Head of caudate nucleus (tissue), 42 donors: ENCODE results near the gene BZW2.
A peak's percentile ranks its signal among the peaks of the same experiment; 100 is the strongest.

Experiments used
- DNase-seq, 42 donors: peaks; one replicate each; pipeline versions ENCODE4 v3.0.0 to v3.0.0-alpha.2; 2020 to 2021; ENCODE audit warnings: mixed read lengths in 7 of 42
- intact Hi-C: fragments of 100-400 bp; cut with DNase I; formaldehyde crosslinking; loops from one replicate; pipeline ENCODE4 v1.15.0; 2022

Gene BZW2

GRCh38 chr7:16645593-16646471, at the start of gene BZW2, which contains the start of gene ANKMY2:
Gene BZW2, plus strand, starts transcription at chr7:16646181. Its CDS starts 19,263 bp downstream, at chr7:16665444.
Gene ANKMY2, minus strand, starts transcription at chr7:16645754. Its CDS starts 181 bp downstream, at chr7:16645573.
- DNase-seq, result peak; percentile 87 to 97 (median 95)
- intact Hi-C loops, result loop anchor here (5.0 kb wide), 1 partner anchor 224 kb away; the partner anchor contains the start of gene CRPPA

- DNase-seq, result peak in 1 of 42 donors; percentile 42
- intact Hi-C loops, result no loop called here
Observed at GRCh38 chr7:16598015-16598414, 48.0 kb upstream of the BZW2 start.

- intact Hi-C loops, result loop anchor here (10.0 kb wide), 1 partner anchor 315 kb away; no protein-coding TSS in a partner anchor
- DNase-seq, result no peak
Observed at GRCh38 chr7:16599860-16600259, 46.1 kb upstream of the BZW2 start.

- intact Hi-C loops, result loop anchor here (10.0 kb wide), 1 partner anchor 311 kb away; no protein-coding TSS in a partner anchor
Observed at GRCh38 chr7:16603633-16604032, 42.3 kb upstream of the BZW2 start.

GRCh38 chr7:16604054-16604453, 41.9 kb upstream of the BZW2 start:
- peak in 2 of 42 donors; percentile 24 to 53 for DNase-seq
- intact Hi-C loops, result loop anchor here (10.0 kb wide), 1 partner anchor 311 kb away; no protein-coding TSS in a partner anchor

More at GRCh38 chr7:16603633-16604032, 42.3 kb upstream of the BZW2 start:
- DNase-seq, result no peak

- intact Hi-C loops, result loop anchor here (10.0 kb wide), 1 partner anchor 308 kb away; no protein-coding TSS in a partner anchor
- DNase-seq, result no peak
Observed at GRCh38 chr7:16606704-16607103, 39.3 kb upstream of the BZW2 start.

GRCh38 chr7:16609842-16610450, 36.0 kb upstream of the BZW2 start:
- DNase-seq, result no peak
- intact Hi-C loops, result loop anchor here (10.0 kb wide), 1 partner anchor 305 kb away; no protein-coding TSS in a partner anchor

- no peak for DNase-seq
- intact Hi-C loops, result no loop called here
Observed at GRCh38 chr7:16611711-16612110, 34.3 kb upstream of the BZW2 start.

GRCh38 chr7:16615228-16615627, 30.8 kb upstream of the BZW2 start:
- intact Hi-C loops, result no loop called here
- no peak for DNase-seq

- DNase-seq, result no peak
- intact Hi-C loops, result no loop called here
Observed at GRCh38 chr7:16616122-16616521, 29.9 kb upstream of the BZW2 start.

- intact Hi-C loops, result no loop called here
- no peak for DNase-seq
Observed at GRCh38 chr7:16616542-16616941, 29.4 kb upstream of the BZW2 start.

- intact Hi-C loops, result no loop called here
- DNase-seq, result peak in 5 of 42 donors; percentile 17 to 70 (median 34)
Observed at GRCh38 chr7:16619979-16620408, 26.0 kb upstream of the BZW2 start.

GRCh38 chr7:16626388-16626787, 19.6 kb upstream of the BZW2 start:
- intact Hi-C loops, result no loop called here
- no peak for DNase-seq

GRCh38 chr7:16627236-16627635, 18.7 kb upstream of the BZW2 start:
- no peak for DNase-seq
- intact Hi-C loops, result no loop called here

- DNase-seq, result no peak
- intact Hi-C loops, result no loop called here
Observed at GRCh38 chr7:16630654-16631053, 15.3 kb upstream of the BZW2 start.

GRCh38 chr7:16634271-16634738, 11.7 kb upstream of the BZW2 start:
- intact Hi-C loops, result no loop called here
- DNase-seq, result peak in 2 of 42 donors; percentile 6 to 19

GRCh38 chr7:16636555-16637101, 9.4 kb upstream of the BZW2 start:
- intact Hi-C loops, result no loop called here
- no peak for DNase-seq

GRCh38 chr7:16637379-16637778, 8.6 kb upstream of the BZW2 start:
- no peak for DNase-seq

More at GRCh38 chr7:16637379-16637778, 8.6 kb upstream of the BZW2 start:
- intact Hi-C loops, result no loop called here
